Stimulated activated CD8-positive, alpha-beta memory T cell treated with anti-CD3 and anti-CD28 coated beads, Interleukin-4, amount 100 ng/mL, for 24 hours (primary cell): ENCODE measurements around the gene HSPA1A.

Source experiments
- DNase-seq: peaks from one replicate; pipeline ENCODE4 v3.0.0-alpha.2; 2020; ENCODE audit warnings: low read depth

Gene HSPA1A

GRCh38 chr6:31815025-31815838 lies at the start of gene HSPA1A, which contains the start of gene HSPA1L:
Gene HSPA1A, plus strand, starts transcription at chr6:31815543. Its CDS starts 214 bp downstream, at chr6:31815757.
Gene HSPA1L, minus strand, starts transcription at chr6:31815283. Its CDS starts 3,311 bp downstream, at chr6:31811972.
- DNase-seq, result peak; percentile 45

DNA sequence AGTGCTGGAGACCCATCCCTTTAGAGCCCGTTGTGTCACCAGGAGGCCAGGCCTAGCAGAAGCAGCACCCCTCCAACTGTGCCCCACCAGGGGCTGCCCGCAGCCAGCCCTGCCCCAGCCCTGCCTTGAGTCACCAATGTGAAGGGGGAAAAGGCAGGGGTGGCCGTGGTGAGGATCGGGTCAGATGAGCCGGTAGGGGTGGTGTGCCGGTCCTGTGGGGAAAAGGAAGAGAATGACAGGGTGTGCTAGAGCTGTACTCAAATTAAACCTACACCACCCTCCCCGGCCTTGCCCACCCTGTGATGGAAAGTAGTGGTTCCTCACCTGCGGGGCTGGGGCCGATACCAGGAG lies 49.8 kb upstream of the HSPA1A start:
- DNase-seq, result no peak

- DNase-seq, result no peak
These were observed 49.2 kb upstream of the HSPA1A start for GRCh38 chr6:31765910-31766794.

- no peak for DNase-seq
These were observed 48.2 kb upstream of the HSPA1A start for GRCh38 chr6:31767096-31767645.

DNA sequence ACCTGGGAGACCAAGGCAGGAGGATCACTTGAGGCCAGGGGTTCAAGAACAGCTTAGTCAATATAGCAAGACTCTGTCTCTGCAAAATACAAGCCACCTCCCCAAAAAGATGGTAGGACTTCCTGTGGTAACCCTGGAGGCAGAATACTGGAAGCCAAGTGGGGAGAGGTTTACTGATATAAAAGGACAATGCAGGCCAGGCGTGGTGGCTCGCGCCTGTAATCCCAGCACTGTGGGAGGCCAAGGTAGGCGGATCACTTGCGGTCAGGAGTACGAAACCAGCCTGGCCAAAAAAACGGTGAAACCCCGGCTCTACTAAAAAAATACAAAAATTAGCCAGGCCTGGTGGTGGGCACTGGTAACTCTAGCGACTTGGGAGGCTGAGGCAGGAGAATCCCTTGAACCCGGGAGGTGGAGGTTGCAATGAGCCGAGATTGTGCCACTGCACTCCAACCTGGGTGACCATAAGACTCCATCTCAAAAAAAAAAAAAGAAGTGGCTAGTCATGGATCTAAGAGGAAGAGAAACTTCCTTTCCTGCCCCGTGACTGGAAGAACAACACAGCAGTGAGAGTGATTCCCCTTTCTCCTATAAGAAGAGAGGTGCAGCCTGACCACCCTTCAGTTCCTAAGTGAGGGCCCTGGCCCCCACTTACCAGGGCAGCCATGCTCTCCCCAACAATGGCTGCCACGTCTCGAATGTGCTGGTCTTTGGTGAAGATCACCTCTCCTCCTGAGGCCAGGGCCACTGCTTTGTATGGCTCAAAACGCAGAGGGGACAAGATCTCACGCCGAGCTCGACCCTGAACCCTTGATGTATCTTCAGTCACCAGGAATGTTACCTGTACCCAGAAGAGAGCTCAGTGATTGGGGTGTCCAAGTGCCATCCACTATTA lies 46.7 kb upstream of the HSPA1A start:
- no peak for DNase-seq

GRCh38 chr6:31769684-31770371 lies 45.5 kb upstream of the HSPA1A start:
- peak; percentile 66 for DNase-seq

DNA sequence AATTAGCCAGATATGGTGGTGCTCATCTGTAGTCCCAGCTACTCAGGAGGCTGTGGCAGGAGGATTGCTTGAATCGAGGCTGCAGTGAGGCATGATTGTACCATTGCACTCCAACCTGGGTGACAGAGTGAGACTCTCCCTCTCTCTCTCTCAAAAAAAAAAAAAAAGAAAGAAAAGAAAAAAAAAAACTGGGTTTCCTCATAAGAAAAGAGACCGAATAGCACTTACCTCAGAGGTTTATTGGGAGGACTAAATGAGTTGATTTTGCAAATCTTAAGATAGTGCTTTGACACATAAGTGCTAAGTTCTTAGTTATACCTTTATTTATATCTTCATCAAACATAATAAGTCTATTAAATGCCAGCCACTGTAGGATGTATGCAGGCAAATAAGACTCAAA lies 44.5 kb upstream of the HSPA1A start:
- DNase-seq, result no peak

DNA sequence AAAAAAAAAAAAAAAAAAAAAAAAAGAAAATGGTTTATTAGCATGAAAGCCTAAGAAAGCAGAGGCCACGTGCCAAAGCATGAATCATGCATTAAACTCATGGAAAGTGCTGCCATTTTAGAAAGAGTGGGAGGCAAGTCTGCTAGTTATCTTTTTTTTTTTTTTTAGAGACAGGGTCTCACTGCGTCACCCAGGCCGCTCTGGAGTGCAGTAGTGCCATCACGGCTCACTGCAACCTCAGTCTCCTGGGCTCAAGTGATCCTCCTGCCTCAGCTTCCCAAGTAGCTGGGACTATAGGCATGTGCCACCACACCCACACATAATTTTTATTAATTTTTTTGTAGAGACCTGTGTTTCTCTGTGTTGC lies 43.4 kb upstream of the HSPA1A start:
- no peak for DNase-seq

- no peak for DNase-seq
These were observed 40.2 kb upstream of the HSPA1A start for GRCh38 chr6:31775184-31775583.

- DNase-seq, result no peak
These were observed 39.5 kb upstream of the HSPA1A start for GRCh38 chr6:31775633-31776484.

DNA sequence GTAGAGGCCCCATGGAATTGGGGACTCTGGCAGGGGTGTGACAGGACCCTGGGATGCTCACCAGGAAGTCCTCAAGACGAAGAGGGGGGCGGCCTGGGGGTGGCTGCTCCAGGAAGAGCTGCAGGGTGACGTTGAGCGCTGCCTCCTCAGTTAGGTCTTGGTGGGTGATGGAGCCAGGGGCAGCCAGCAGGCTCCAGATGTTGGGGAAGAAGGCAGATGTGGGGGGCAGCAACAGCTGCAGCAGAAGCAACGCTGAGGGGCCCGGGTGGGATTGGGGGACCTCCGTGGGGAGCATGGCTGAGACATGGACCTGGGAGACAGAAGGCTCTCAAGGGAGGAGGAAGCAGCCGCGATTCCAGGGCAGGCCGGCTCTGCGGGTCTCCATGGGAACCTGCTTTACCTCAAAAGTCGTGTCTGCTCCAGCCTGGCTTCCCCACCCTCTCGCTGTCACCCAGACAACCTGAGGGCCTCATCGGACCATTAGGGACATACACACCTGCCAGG lies 38.8 kb upstream of the HSPA1A start:
- no peak for DNase-seq

- peak; percentile 74 for DNase-seq
These were observed 38.2 kb upstream of the HSPA1A start, which contains the start of gene VWA7 for GRCh38 chr6:31776989-31777666. Gene VWA7, minus strand, starts transcription at chr6:31777328. Its CDS starts 549 bp downstream, at chr6:31776779.

DNA sequence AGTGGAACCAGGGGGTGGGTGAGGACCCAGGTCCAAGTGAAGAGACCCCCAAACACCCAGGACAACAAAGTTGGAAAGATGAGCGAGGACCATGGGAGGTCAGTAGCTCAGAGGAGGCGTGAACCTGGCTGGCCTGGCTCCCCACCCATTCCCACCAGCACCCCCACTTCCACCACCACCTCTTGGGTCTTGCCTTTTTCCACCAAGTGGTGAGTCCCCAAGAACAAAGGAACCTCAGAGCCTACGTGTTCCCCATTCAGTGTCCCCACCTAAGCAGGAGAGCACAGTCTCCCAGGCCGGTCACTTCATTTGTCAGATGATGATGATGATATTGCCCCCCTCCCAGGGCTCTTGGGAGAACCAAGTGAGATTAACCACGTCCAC lies 37.7 kb upstream of the HSPA1A start:
- no peak for DNase-seq

GRCh38 chr6:31778193-31778592 lies 37.1 kb upstream of the HSPA1A start:
- DNase-seq, result no peak

GRCh38 chr6:31778999-31779885 lies 36.1 kb upstream of the HSPA1A start:
- DNase-seq, result no peak

GRCh38 chr6:31779908-31780307 lies 35.4 kb upstream of the HSPA1A start:
- no peak for DNase-seq

GRCh38 chr6:31780507-31781243 lies 34.7 kb upstream of the HSPA1A start:
- DNase-seq, result no peak
